GM18519 (cell line): ENCODE results near the gene DGUOK.
"Not testable (repeated sequence)": the region's sequence is repeated elsewhere in the genome, so short reads cannot be mapped to it uniquely, and the experiment has no call there.

Experiments
- ATAC-seq: cut with Tn5 transposase; IDR thresholded peaks from one replicate; pipeline ENCODE4 v1.9.1; 2021; ENCODE audit warnings: mild to moderate bottlenecking, moderate library complexity; ENCODE audit not compliant: unreplicated experiment, low FRiP score

DGUOK gene

GRCh38 chr2:73919596-73920228 lies 7.0 kb upstream of the DGUOK start:
- no peak for ATAC-seq

GRCh38 chr2:73920577-73921545 lies 5.8 kb upstream of the DGUOK start:
- ATAC-seq: no peak

- no peak for ATAC-seq
These were observed 5.1 kb upstream of the DGUOK start for GRCh38 chr2:73921581-73921980.

- ATAC-seq: no peak
These were observed 4.0 kb upstream of the DGUOK start for GRCh38 chr2:73922681-73923080.

GRCh38 chr2:73925033-73925704 lies 1.5 kb upstream of the DGUOK start:
- ATAC-seq: no peak

- no peak for ATAC-seq
These were observed 707 bp upstream of the DGUOK start for GRCh38 chr2:73925853-73926492.

- ATAC-seq: no peak
These were observed 664 bp downstream of the DGUOK start for GRCh38 chr2:73927344-73927743.

GRCh38 chr2:73928963-73929347 lies 2.3 kb downstream of the DGUOK start:
- ATAC-seq: no peak

- ATAC-seq: no peak
These were observed 3.7 kb downstream of the DGUOK start for GRCh38 chr2:73930386-73930785.

- no peak for ATAC-seq
These were observed 5.1 kb downstream of the DGUOK start for GRCh38 chr2:73931531-73932500.

GRCh38 chr2:73933194-73933593 lies 6.5 kb downstream of the DGUOK start:
- ATAC-seq: no peak

- ATAC-seq: no peak
These were observed 9.0 kb downstream of the DGUOK start for GRCh38 chr2:73935641-73936040.

GRCh38 chr2:73937103-73937885 lies 10.6 kb downstream of the DGUOK start:
- no peak for ATAC-seq

GRCh38 chr2:73937899-73938298 lies 11.2 kb downstream of the DGUOK start:
- no peak for ATAC-seq

- no peak for ATAC-seq
These were observed 12.2 kb downstream of the DGUOK start for GRCh38 chr2:73938718-73939352.

GRCh38 chr2:73939419-73939818 lies 12.7 kb downstream of the DGUOK start:
- ATAC-seq: no peak

GRCh38 chr2:73940066-73940465 lies 13.4 kb downstream of the DGUOK start:
- ATAC-seq: not testable (repeated sequence)

- ATAC-seq: no peak
These were observed 16.0 kb downstream of the DGUOK start for GRCh38 chr2:73942664-73943063.
